Hematopoietic multipotent progenitor cell treated with erythropoietin and hydrocortisone succinate and interleukin-3 and kit ligand, for 17 days (in vitro differentiated cells): ENCODE measurements around the gene ZNF451.

Experiments used
- DNase-seq: peaks from one replicate; pipeline ENCODE4 v3.0.0-alpha.2; 2015; ENCODE audit warnings: low spot score

Gene ZNF451

DNA sequence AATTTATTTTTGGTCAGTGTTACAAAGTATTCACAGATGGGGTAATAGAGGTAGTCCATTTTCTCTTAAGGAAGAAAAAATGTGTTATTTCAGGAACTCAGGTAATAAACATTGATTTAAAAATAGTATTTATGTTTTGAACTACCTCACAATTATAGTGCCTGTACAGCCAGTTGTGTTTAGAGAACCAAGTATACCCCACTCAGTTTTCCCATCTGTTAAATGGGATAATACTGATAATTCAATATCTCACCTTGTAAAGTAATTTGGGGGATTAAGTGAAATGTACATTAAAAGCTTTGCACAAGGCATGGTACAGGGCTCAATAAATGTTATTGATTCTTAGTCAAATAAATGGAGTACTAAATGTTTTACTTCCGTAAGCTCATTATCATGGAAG lies 4.7 kb downstream of the ZNF451 start:
- no peak for DNase-seq

- DNase-seq = no peak
Observed at GRCh38 chr6:57097596-57097995, 7.6 kb downstream of the ZNF451 start.

DNA sequence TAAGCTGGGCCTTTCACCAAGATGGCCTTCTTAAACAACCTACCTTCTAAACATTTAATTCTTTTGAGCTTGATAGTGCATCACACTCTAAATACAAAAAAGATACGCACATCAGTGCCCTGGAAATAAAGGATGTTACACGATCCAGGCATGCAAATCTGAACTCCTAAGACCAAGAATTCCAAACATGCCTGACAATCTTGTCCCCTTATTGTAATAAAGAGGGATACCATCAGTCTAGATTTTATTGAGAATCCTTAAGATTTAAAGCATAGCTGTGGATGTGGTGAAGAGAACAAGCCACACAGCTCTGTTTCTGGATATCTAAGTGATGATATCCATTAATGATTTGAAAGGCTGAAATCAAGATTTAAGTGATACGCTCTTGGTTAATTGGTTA lies 13.0 kb downstream of the ZNF451 start:
- no peak for DNase-seq

GRCh38 chr6:57104336-57104735 lies 14.3 kb downstream of the ZNF451 start:
- no peak for DNase-seq

- DNase-seq = no peak
Observed at GRCh38 chr6:57106990-57107389, 17.0 kb downstream of the ZNF451 start.

DNA sequence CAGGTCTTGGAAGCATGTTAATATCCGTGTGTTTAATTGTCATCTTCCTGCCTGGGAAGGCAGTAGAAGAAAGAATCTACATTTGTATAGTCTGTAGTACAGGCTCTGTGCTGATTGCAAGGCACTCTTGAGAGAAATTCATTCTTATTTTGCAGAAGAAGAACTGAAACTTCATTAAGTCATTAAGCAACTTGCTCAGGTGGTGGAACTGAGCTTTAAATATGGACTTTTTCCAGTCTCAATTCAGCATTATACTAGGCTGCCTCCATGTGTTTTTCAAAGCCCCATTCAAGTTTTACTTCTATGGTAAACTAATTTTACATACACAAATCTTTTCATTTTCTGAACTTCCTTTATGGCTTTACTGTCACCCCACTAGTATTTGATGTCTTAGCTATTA lies 18.7 kb downstream of the ZNF451 start:
- DNase-seq = no peak

GRCh38 chr6:57109880-57110279 lies 19.9 kb downstream of the ZNF451 start:
- DNase-seq = no peak

DNA sequence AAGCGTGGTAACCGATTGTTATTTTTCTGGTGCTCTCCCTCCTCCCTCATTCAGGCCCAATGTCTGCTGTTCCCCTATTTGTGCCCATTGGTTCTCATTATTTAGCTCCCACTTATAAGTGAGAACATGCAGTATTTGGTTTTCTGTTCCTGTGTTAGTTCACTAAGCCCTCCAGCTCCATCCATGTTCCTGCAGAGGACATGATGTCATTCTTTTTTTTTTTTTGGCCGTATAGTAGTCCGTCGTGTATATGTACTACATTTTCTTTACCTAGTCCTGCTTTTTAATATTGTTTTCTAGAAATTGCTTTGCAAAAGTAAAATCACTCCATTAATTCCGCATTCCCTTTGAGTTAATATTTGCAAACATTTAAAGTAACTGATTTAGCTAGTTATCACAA lies 23.1 kb downstream of the ZNF451 start:
- no peak for DNase-seq

DNA sequence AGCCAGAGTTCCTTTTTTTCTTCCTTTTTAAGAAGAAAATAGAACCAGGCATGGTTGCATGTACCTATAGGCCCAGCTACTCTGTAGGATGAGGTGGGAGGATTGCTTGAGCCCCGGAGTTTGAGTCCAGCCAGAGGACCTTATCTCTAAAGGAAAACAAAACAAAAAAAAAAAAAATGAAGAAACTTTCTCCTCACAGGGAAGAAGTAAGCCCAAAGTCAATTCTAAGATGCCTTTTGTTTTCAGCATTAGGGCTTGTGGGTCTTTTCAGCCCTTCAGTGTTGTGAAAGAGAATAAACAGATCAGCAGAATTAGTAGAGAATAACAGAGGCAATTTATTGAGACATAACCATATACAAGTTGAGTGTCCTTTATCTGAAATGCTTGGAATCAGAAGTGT lies 26.8 kb downstream of the ZNF451 start:
- DNase-seq = no peak

DNA sequence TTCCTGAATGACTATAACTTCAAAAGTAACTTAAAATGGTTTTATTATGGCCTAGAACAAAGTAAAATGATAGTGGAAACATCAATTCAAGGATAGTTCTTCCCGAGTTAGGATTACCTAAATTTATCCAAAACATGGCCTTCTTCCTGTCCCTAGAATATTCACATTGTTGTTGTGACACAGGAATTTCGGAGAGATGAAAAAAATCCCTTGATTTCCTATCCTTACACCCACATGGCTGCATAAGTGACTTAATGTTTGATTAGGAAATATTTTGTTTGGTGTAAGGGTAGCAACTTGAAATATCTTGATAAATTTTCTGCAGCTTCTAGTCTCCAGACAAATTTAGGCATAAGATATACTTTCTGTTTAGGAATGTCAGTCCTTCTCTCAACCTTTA lies 27.8 kb downstream of the ZNF451 start:
- no peak for DNase-seq

GRCh38 chr6:57123111-57123510 lies 33.1 kb downstream of the ZNF451 start:
- DNase-seq = no peak

DNA sequence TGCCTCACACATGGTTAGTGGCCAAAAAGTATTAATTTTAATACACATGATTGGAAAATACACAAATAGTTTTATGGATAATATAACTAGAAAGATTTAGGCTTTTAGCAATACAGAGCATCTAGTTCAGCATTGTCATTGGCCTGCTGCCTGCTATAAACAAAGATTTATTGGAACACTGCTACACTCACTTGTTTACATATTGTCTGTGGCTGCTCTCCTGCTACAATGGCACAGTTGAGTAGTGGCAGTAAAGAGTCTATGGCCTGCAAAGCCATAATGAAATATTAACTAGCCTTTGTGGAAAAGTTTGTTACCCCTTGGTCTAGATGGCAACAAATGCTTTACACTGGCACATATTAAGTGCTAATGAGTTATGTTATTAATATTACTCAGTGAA lies 37.8 kb downstream of the ZNF451 start:
- no peak for DNase-seq

DNA sequence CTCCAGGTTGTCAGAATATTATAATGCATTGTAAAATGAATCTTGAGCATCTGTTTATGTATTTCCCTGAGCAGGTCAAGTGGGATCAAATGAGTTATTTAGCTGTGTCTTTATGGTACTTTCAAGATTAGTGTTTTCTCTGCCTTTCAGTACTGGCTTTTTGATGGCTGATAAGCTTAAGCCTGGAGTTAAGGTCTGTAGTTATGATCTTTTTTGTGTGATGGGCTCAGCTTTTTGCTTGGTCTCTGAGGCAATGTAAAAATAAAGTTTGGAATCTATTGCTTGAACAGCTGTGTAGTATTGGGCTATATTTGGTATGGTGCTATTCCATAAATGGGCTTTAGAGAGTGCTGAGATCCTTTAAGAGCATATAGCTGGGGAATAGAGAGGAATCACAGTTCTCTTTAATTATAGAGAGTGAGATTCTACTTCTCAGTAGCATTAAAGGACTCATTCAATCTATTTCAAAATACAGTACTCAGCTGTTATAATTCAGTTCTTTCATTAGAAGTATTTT lies 40.7 kb downstream of the ZNF451 start:
- no peak for DNase-seq

GRCh38 chr6:57134954-57135353 lies 45.0 kb downstream of the ZNF451 start:
- no peak for DNase-seq

GRCh38 chr6:57135885-57136284 lies 45.9 kb downstream of the ZNF451 start:
- DNase-seq = no peak

DNA sequence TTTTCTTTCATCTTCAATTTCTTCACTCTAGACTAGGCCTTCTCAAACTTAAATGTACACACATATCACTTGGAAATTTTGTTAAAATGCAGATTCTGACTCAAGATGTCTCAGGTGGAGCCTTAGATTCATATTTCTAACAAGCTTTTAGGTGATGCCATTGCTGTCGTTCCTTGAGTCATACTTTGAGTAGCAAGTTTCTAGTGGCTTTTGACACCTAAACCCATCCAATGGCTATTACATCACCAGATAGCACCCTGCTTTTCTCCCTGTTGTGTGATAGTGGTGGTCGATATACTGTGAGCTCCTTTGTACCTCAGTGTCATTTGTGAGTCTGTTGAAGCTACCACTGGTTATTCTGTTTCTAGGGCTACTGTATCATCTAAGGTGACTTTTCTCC lies 47.4 kb downstream of the ZNF451 start:
- DNase-seq = no peak

DNA sequence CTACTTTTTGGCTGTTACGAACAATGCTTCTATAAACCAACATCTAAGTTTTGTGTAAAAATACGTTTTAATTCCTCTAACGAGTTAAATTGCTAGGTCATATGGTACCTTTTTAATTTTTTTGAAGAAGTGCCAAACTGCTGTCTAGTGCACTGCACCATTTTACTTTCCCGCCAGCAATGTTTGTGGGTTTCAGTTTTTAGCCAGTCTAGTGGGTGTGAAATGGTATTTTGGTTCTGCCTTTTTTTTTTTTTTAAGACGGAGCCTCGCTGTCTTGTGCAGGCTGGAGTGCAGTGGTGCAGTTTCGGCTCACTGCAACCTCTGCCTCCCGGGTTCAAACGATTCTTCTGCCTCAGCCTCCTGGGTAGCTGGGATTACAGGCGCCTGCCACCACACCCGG lies 48.0 kb downstream of the ZNF451 start:
- DNase-seq = no peak

- no peak for DNase-seq
Observed at GRCh38 chr6:57141451-57142177, 51.6 kb downstream of the ZNF451 start.

- DNase-seq = no peak
Observed at GRCh38 chr6:57142178-57142525, 52.2 kb downstream of the ZNF451 start.

DNA sequence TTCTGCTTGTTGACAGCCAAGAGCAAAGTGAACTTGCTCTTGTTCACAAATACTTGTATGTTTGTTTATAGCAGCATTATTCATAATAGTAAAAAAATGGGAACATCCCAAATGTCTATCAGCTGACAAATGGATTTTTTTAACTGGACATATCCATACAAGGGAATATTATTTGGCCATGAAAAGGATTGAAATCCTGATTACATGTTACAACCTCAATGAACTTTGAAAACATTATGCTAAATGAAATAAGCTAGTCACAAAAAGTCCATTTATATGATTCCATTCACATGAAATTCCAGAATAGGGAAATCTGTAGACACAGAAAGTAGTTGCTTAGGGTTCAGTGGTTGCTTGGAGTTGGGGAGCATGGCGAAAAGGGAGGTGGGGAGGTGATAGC lies 53.7 kb downstream of the ZNF451 start:
- no peak for DNase-seq

DNA sequence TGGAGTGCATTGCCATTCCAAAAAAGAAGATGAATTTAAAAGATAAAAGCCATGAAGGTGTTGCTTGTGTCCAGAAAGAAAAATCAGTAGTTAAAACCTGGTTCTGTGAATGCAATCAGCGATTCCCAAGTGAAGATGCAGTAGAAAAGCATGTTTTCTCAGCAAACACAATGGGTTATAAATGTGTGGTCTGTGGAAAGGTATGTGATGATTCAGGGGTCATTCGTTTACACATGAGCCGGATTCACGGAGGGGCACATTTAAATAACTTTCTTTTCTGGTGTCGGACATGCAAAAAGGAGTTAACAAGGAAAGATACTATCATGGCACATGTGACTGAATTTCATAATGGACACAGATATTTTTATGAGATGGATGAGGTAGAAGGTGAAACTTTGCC lies 57.4 kb downstream of the ZNF451 start:
- no peak for DNase-seq

- DNase-seq = no peak
Observed at GRCh38 chr6:57147955-57148858, 58.2 kb downstream of the ZNF451 start.

- no peak for DNase-seq
Observed at GRCh38 chr6:57158658-57159057, 68.7 kb downstream of the ZNF451 start.
